Parathyroid adenoma (tissue), 2 donors: Measurements from ENCODE around the gene SPATA17.

ENCODE experiments used
- H2AFZ ChIP-seq: fragments of 300-600 bp; sonication (generic); one replicate; pipeline ENCODE4 v1.7.0; 2017; ENCODE audit warnings: antibody characterized with exemption, mild to moderate bottlenecking
- H3K27ac ChIP-seq: fragments of 300-600 bp; sonication (generic); one replicate; pipeline ENCODE4 v1.7.0; 2017
- H3K27me3 ChIP-seq: fragments of 300-600 bp; sonication (generic); one replicate; pipeline ENCODE4 v1.7.0; 2017; ENCODE audit warnings: low read length; ENCODE audit not compliant: control insufficient read depth, insufficient read depth
- H3K36me3 ChIP-seq: fragments of 300-600 bp; sonication (generic); one replicate; pipeline ENCODE4 v1.7.0; 2017; ENCODE audit warnings: low read length; ENCODE audit not compliant: control insufficient read depth, insufficient read depth
- H3K4me1 ChIP-seq: fragments of 300-600 bp; sonication (generic); one replicate; pipeline ENCODE4 v1.7.0; 2017; ENCODE audit warnings: control low read depth
- H3K4me2 ChIP-seq: fragments of 300-600 bp; sonication (generic); one replicate; pipeline ENCODE4 v1.7.0; 2017; ENCODE audit warnings: low read length
- H3K4me3 ChIP-seq: fragments of 300-600 bp; sonication (generic); one replicate; pipeline ENCODE4 v1.7.0; 2017; ENCODE audit warnings: low read depth, low read length
- H3K79me2 ChIP-seq: fragments of 300-600 bp; sonication (generic); one replicate; pipeline ENCODE4 v1.7.0; 2017; ENCODE audit warnings: control low read depth
- H3K9ac ChIP-seq: fragments of 300-600 bp; sonication (generic); one replicate; pipeline ENCODE4 v1.7.0; 2017; ENCODE audit warnings: mild to moderate bottlenecking
- H3K9me3 ChIP-seq: fragments of 300-600 bp; sonication (generic); one replicate; pipeline ENCODE4 v1.7.0; 2017; ENCODE audit warnings: low read length; ENCODE audit not compliant: control insufficient read depth
- CTCF ChIP-seq: fragments of 300-600 bp; sonication (generic); IDR thresholded peaks from one replicate; pipeline ENCODE4 v1.7.0; 2017; ENCODE audit warnings: antibody characterized with exemption, mild to moderate bottlenecking
- donor health status: primary hyperparathyroidism.

Gene SPATA17

GRCh38 chr1:217813031-217813430, 181.9 kb downstream of the SPATA17 start:
- H2AFZ ChIP-seq, result no peak overlapping the region
- TF ChIP-seq CTCF, result no peak
- no peak overlapping the region for H3K27ac ChIP-seq
- no peaks in the 10 kb centered on the region for H3K27me3 ChIP-seq
- no peaks in the 10 kb centered on the region for H3K36me3 ChIP-seq
- no peak overlapping the region for H3K4me3 ChIP-seq
- H3K79me2 ChIP-seq, result no peaks in the 10 kb centered on the region
- H3K4me1 ChIP-seq, result no peaks in the 10 kb centered on the region
- H3K9me3 ChIP-seq, result no peaks in the 10 kb centered on the region
- no peak overlapping the region for H3K4me2 ChIP-seq
- no peak overlapping the region for H3K9ac ChIP-seq

- Histone ChIP-seq H3K36me3 (no peaks in the 10 kb centered on the region), H3K4me2 (no peak overlapping the region), H3K4me3 (no peak overlapping the region), H3K27me3 (no peaks in the 10 kb centered on the region), H3K27ac (no peak overlapping the region), H2AFZ (no peak overlapping the region), H3K4me1 (no peaks in the 10 kb centered on the region), H3K79me2 (no peaks in the 10 kb centered on the region), H3K9ac (no peak overlapping the region), H3K9me3 (no peaks in the 10 kb centered on the region)
- TF ChIP-seq CTCF, result no peak
These were observed 206.5 kb downstream of the SPATA17 start for GRCh38 chr1:217837691-217838090.

- H3K9me3 ChIP-seq, result no peaks in the 10 kb centered on the region
- no peaks in the 10 kb centered on the region for H3K79me2 ChIP-seq
- no peaks in the 10 kb centered on the region for H3K27me3 ChIP-seq
- no peak overlapping the region for H3K27ac ChIP-seq
- no peak overlapping the region for H2AFZ ChIP-seq
- no peak for TF ChIP-seq CTCF
- H3K9ac ChIP-seq, result no peak overlapping the region
- no peak overlapping the region for H3K4me2 ChIP-seq
- no peak overlapping the region for H3K4me3 ChIP-seq
- no peaks in the 10 kb centered on the region for H3K36me3 ChIP-seq
- no peaks in the 10 kb centered on the region for H3K4me1 ChIP-seq
These were observed 208.0 kb downstream of the SPATA17 start for GRCh38 chr1:217839161-217839560.

- H3K4me2 ChIP-seq, result no peak overlapping the region
These were observed 215.6 kb downstream of the SPATA17 start for GRCh38 chr1:217846733-217847132.

More at GRCh38 chr1:217846733-217847132, 215.6 kb downstream of the SPATA17 start:
- no peak overlapping the region for H3K27ac ChIP-seq
- no peaks in the 10 kb centered on the region for H3K27me3 ChIP-seq
- no peaks in the 10 kb centered on the region for H3K36me3 ChIP-seq
- no peaks in the 10 kb centered on the region for H3K79me2 ChIP-seq
- H2AFZ ChIP-seq, result no peak overlapping the region
- no peaks in the 10 kb centered on the region for H3K4me1 ChIP-seq
- H3K9ac ChIP-seq, result no peak overlapping the region
- H3K9me3 ChIP-seq, result no peaks in the 10 kb centered on the region
- no peak for TF ChIP-seq CTCF
- no peak overlapping the region for H3K4me3 ChIP-seq
